ENCODE data around the gene TTYH3. TPM values are rescaled to one million over a fixed set of nuclear protein-coding genes. Genes with fewer than 3 reads are reported as not detected.

TTYH3 gene
- total and polyA plus RNA-seq, 2 of the 13 experiments (the other 11 are each of a cell fraction or from before 2014, with no cell fraction given) = 26.3 to 50.0 TPM

DNA sequence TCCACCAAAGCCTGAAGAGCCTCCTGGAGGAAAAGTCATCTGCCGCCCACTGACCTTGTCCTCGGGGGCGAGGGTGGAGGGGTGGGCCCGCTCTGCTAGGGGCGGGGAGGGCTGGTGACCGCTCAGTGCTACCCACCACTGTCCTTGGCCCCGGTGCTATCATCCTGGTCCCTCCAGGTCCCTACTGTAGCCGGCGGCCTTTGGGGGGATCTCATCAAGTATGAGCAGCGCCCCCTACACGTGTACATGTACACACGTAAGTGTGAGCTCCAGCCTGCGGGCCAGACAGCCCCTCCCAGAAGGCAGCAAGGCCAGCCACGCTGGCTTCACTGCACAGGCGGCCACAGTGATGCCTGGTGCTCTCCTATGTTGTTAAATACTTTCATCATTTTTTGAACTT is 19.6 kb downstream of the TTYH3 start (continued):
- TF ChIP-seq, protein P1, sequence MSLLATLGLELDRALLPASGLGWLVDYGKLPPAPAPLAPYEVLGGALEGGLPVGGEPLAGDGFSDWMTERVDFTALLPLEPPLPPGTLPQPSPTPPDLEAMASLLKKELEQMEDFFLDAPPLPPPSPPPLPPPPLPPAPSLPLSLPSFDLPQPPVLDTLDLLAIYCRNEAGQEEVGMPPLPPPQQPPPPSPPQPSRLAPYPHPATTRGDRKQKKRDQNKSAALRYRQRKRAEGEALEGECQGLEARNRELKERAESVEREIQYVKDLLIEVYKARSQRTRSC (CRISPR knock-in tag; IDR thresholded peaks at IDR 0.05; ENCODE audit: low read depth) = no peak
- TF ChIP-seq STAG1 (CRISPR knock-in tag; IDR thresholded peaks at IDR 0.05) = peak; percentile 62
- TF ChIP-seq, protein P2, sequence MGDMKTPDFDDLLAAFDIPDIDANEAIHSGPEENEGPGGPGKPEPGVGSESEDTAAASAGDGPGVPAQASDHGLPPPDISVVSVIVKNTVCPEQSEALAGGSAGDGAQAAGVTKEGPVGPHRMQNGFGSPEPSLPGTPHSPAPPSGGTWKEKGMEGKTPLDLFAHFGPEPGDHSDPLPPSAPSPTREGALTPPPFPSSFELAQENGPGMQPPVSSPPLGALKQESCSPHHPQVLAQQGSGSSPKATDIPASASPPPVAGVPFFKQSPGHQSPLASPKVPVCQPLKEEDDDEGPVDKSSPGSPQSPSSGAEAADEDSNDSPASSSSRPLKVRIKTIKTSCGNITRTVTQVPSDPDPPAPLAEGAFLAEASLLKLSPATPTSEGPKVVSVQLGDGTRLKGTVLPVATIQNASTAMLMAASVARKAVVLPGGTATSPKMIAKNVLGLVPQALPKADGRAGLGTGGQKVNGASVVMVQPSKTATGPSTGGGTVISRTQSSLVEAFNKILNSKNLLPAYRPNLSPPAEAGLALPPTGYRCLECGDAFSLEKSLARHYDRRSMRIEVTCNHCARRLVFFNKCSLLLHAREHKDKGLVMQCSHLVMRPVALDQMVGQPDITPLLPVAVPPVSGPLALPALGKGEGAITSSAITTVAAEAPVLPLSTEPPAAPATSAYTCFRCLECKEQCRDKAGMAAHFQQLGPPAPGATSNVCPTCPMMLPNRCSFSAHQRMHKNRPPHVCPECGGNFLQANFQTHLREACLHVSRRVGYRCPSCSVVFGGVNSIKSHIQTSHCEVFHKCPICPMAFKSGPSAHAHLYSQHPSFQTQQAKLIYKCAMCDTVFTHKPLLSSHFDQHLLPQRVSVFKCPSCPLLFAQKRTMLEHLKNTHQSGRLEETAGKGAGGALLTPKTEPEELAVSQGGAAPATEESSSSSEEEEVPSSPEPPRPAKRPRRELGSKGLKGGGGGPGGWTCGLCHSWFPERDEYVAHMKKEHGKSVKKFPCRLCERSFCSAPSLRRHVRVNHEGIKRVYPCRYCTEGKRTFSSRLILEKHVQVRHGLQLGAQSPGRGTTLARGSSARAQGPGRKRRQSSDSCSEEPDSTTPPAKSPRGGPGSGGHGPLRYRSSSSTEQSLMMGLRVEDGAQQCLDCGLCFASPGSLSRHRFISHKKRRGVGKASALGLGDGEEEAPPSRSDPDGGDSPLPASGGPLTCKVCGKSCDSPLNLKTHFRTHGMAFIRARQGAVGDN (CRISPR knock-in tag; IDR thresholded peaks at IDR 0.05) = peak; percentile 48
- TF ChIP-seq SYNCRIP (IDR thresholded peaks at IDR 0.05; ENCODE audit: insufficient read depth, low read depth, low read length) = no peak
- TF ChIP-seq FOXA1 (IDR thresholded peaks at IDR 0.05) = no peak
- peak; percentile 57 for TF ChIP-seq FOXA1 (CRISPR knock-in tag; IDR thresholded peaks at IDR 0.05)
- TF ChIP-seq, protein P3, sequence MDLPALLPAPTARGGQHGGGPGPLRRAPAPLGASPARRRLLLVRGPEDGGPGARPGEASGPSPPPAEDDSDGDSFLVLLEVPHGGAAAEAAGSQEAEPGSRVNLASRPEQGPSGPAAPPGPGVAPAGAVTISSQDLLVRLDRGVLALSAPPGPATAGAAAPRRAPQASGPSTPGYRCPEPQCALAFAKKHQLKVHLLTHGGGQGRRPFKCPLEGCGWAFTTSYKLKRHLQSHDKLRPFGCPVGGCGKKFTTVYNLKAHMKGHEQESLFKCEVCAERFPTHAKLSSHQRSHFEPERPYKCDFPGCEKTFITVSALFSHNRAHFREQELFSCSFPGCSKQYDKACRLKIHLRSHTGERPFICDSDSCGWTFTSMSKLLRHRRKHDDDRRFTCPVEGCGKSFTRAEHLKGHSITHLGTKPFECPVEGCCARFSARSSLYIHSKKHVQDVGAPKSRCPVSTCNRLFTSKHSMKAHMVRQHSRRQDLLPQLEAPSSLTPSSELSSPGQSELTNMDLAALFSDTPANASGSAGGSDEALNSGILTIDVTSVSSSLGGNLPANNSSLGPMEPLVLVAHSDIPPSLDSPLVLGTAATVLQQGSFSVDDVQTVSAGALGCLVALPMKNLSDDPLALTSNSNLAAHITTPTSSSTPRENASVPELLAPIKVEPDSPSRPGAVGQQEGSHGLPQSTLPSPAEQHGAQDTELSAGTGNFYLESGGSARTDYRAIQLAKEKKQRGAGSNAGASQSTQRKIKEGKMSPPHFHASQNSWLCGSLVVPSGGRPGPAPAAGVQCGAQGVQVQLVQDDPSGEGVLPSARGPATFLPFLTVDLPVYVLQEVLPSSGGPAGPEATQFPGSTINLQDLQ (CRISPR knock-in tag; IDR thresholded peaks at IDR 0.05) = no peak
- no peak for TF ChIP-seq POLR2AphosphoS5 (IDR thresholded peaks at IDR 0.05; ENCODE audit: low read depth, low read length)
- TF ChIP-seq, protein P4, sequence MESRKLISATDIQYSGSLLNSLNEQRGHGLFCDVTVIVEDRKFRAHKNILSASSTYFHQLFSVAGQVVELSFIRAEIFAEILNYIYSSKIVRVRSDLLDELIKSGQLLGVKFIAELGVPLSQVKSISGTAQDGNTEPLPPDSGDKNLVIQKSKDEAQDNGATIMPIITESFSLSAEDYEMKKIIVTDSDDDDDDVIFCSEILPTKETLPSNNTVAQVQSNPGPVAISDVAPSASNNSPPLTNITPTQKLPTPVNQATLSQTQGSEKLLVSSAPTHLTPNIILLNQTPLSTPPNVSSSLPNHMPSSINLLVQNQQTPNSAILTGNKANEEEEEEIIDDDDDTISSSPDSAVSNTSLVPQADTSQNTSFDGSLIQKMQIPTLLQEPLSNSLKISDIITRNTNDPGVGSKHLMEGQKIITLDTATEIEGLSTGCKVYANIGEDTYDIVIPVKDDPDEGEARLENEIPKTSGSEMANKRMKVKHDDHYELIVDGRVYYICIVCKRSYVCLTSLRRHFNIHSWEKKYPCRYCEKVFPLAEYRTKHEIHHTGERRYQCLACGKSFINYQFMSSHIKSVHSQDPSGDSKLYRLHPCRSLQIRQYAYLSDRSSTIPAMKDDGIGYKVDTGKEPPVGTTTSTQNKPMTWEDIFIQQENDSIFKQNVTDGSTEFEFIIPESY (CRISPR knock-in tag; IDR thresholded peaks at IDR 0.05) = peak; percentile 81
- TF ChIP-seq, protein P5, sequence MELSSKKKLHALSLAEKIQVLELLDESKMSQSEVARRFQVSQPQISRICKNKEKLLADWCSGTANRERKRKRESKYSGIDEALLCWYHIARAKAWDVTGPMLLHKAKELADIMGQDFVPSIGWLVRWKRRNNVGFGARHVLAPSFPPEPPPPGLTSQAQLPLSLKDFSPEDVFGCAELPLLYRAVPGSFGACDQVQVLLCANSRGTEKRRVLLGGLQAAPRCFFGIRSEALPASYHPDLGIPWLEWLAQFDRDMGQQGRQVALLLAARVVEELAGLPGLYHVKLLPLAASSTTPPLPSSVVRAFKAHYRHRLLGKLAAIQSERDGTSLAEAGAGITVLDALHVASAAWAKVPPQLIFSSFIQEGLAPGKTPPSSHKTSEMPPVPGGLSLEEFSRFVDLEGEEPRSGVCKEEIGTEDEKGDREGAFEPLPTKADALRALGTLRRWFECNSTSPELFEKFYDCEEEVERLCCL (CRISPR knock-in tag; IDR thresholded peaks at IDR 0.05; ENCODE audit: borderline replicate concordance) = no peak
- TF ChIP-seq, protein P6, sequence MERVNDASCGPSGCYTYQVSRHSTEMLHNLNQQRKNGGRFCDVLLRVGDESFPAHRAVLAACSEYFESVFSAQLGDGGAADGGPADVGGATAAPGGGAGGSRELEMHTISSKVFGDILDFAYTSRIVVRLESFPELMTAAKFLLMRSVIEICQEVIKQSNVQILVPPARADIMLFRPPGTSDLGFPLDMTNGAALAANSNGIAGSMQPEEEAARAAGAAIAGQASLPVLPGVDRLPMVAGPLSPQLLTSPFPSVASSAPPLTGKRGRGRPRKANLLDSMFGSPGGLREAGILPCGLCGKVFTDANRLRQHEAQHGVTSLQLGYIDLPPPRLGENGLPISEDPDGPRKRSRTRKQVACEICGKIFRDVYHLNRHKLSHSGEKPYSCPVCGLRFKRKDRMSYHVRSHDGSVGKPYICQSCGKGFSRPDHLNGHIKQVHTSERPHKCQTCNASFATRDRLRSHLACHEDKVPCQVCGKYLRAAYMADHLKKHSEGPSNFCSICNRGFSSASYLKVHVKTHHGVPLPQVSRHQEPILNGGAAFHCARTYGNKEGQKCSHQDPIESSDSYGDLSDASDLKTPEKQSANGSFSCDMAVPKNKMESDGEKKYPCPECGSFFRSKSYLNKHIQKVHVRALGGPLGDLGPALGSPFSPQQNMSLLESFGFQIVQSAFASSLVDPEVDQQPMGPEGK (CRISPR knock-in tag; IDR thresholded peaks at IDR 0.05) = peak; percentile 50; the same call in 1 of the 2 replicates
- TF ChIP-seq, protein P7, sequence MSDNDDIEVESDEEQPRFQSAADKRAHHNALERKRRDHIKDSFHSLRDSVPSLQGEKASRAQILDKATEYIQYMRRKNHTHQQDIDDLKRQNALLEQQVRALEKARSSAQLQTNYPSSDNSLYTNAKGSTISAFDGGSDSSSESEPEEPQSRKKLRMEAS (IDR thresholded peaks at IDR 0.05) = peak; percentile 11; the same call in 1 of the 2 replicates
- 0 out of 2 replicates have a peak, but pooled peaks have one; percentile 33 for TF ChIP-seq HDAC1 (CRISPR knock-in tag; IDR thresholded peaks at IDR 0.05)
- TF ChIP-seq, protein P8, sequence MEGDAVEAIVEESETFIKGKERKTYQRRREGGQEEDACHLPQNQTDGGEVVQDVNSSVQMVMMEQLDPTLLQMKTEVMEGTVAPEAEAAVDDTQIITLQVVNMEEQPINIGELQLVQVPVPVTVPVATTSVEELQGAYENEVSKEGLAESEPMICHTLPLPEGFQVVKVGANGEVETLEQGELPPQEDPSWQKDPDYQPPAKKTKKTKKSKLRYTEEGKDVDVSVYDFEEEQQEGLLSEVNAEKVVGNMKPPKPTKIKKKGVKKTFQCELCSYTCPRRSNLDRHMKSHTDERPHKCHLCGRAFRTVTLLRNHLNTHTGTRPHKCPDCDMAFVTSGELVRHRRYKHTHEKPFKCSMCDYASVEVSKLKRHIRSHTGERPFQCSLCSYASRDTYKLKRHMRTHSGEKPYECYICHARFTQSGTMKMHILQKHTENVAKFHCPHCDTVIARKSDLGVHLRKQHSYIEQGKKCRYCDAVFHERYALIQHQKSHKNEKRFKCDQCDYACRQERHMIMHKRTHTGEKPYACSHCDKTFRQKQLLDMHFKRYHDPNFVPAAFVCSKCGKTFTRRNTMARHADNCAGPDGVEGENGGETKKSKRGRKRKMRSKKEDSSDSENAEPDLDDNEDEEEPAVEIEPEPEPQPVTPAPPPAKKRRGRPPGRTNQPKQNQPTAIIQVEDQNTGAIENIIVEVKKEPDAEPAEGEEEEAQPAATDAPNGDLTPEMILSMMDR (CRISPR knock-in tag; IDR thresholded peaks at IDR 0.05) = peak; percentile 69

Measured in HepG2 (cell line).